ENCODE data around the gene CABP4.
"Not testable (repeated sequence)": the region's sequence is repeated elsewhere in the genome, so short reads cannot be mapped to it uniquely, and the experiment has no call there.

CABP4 gene

GRCh38 chr11:67453816-67454732 lies 1.1 kb upstream of the CABP4 start:
- Histone ChIP-seq H3K36me3 (ENCODE audit: control insufficient read depth, insufficient read depth, low read length) (no peaks in the 10 kb centered on the region), H3K9me3 (ENCODE audit: control insufficient read depth, insufficient read depth, low read length) (no peaks in the 10 kb centered on the region), H3K4me1 (ENCODE audit: control insufficient read depth, insufficient read depth, low read length) (no peaks in the 10 kb centered on the region), H3K27me3 (ENCODE audit: control insufficient read depth, insufficient read depth, low read length) (no peaks in the 10 kb centered on the region), H3K9ac (ENCODE audit: low read depth, low read length) (no peak overlapping the region), H3K4me3 (ENCODE audit: low read depth, low read length) (no peak overlapping the region)

- H3K4me3 ChIP-seq (ENCODE audit: low read depth, low read length): no peak overlapping the region
- no peaks in the 10 kb centered on the region for H3K9me3 ChIP-seq (ENCODE audit: control insufficient read depth, insufficient read depth, low read length)
- H3K9ac ChIP-seq (ENCODE audit: low read depth, low read length): no peak overlapping the region
- no peaks in the 10 kb centered on the region for H3K27me3 ChIP-seq (ENCODE audit: control insufficient read depth, insufficient read depth, low read length)
- no peaks in the 10 kb centered on the region for H3K36me3 ChIP-seq (ENCODE audit: control insufficient read depth, insufficient read depth, low read length)
- no peaks in the 10 kb centered on the region for H3K4me1 ChIP-seq (ENCODE audit: control insufficient read depth, insufficient read depth, low read length)
Measured at GRCh38 chr11:67456068-67456705, 1.0 kb downstream of the CABP4 start.

- H3K9ac ChIP-seq (ENCODE audit: low read depth, low read length): no peak overlapping the region
- no peaks in the 10 kb centered on the region for H3K9me3 ChIP-seq (ENCODE audit: control insufficient read depth, insufficient read depth, low read length)
- H3K36me3 ChIP-seq (ENCODE audit: control insufficient read depth, insufficient read depth, low read length): no peaks in the 10 kb centered on the region
- H3K4me3 ChIP-seq (ENCODE audit: low read depth, low read length): no peak overlapping the region
- no peaks in the 10 kb centered on the region for H3K27me3 ChIP-seq (ENCODE audit: control insufficient read depth, insufficient read depth, low read length)
- H3K4me1 ChIP-seq (ENCODE audit: control insufficient read depth, insufficient read depth, low read length): no peaks in the 10 kb centered on the region
Measured at GRCh38 chr11:67457453-67457852, 2.3 kb downstream of the CABP4 start.

- Histone ChIP-seq H3K4me3 (ENCODE audit: low read depth, low read length) (no peak overlapping the region), H3K36me3 (ENCODE audit: control insufficient read depth, insufficient read depth, low read length) (no peaks in the 10 kb centered on the region), H3K9ac (ENCODE audit: low read depth, low read length) (no peak overlapping the region), H3K4me1 (ENCODE audit: control insufficient read depth, insufficient read depth, low read length) (no peaks in the 10 kb centered on the region), H3K9me3 (ENCODE audit: control insufficient read depth, insufficient read depth, low read length) (no peaks in the 10 kb centered on the region), H3K27me3 (ENCODE audit: control insufficient read depth, insufficient read depth, low read length) (no peaks in the 10 kb centered on the region)
Measured at GRCh38 chr11:67458266-67458665, 3.1 kb downstream of the CABP4 start.

GRCh38 chr11:67463186-67463585 lies 8.0 kb downstream of the CABP4 start:
- Histone ChIP-seq H3K9ac (ENCODE audit: low read depth, low read length) (no peak overlapping the region), H3K9me3 (ENCODE audit: control insufficient read depth, insufficient read depth, low read length) (no peaks in the 10 kb centered on the region), H3K4me3 (ENCODE audit: low read depth, low read length) (no peak overlapping the region), H3K27me3 (ENCODE audit: control insufficient read depth, insufficient read depth, low read length) (no peaks in the 10 kb centered on the region), H3K4me1 (ENCODE audit: control insufficient read depth, insufficient read depth, low read length) (no peaks in the 10 kb centered on the region), H3K36me3 (ENCODE audit: control insufficient read depth, insufficient read depth, low read length) (no peaks in the 10 kb centered on the region)

GRCh38 chr11:67463680-67464410 lies 8.7 kb downstream of the CABP4 start:
- H3K4me1 ChIP-seq (ENCODE audit: control insufficient read depth, insufficient read depth, low read length): no peaks in the 10 kb centered on the region
- H3K4me3 ChIP-seq (ENCODE audit: low read depth, low read length): peak overlapping the region; percentile 43
- H3K9ac ChIP-seq (ENCODE audit: low read depth, low read length): no peak overlapping the region

GRCh38 chr11:67464411-67465188 lies 9.4 kb downstream of the CABP4 start:
- H3K36me3 ChIP-seq (ENCODE audit: control insufficient read depth, insufficient read depth, low read length): no peaks in the 10 kb centered on the region
- H3K27me3 ChIP-seq (ENCODE audit: control insufficient read depth, insufficient read depth, low read length): no peaks in the 10 kb centered on the region
- no peaks in the 10 kb centered on the region for H3K9me3 ChIP-seq (ENCODE audit: control insufficient read depth, insufficient read depth, low read length)
- H3K4me1 ChIP-seq (ENCODE audit: control insufficient read depth, insufficient read depth, low read length): no peaks in the 10 kb centered on the region
- peak overlapping the region; percentile 85 for H3K4me3 ChIP-seq (ENCODE audit: low read depth, low read length)
- H3K9ac ChIP-seq (ENCODE audit: low read depth, low read length): peak overlapping the region; percentile 70

More at GRCh38 chr11:67463680-67464410, 8.7 kb downstream of the CABP4 start:
- H3K9me3 ChIP-seq (ENCODE audit: control insufficient read depth, insufficient read depth, low read length): no peaks in the 10 kb centered on the region
- H3K27me3 ChIP-seq (ENCODE audit: control insufficient read depth, insufficient read depth, low read length): no peaks in the 10 kb centered on the region
- H3K36me3 ChIP-seq (ENCODE audit: control insufficient read depth, insufficient read depth, low read length): no peaks in the 10 kb centered on the region

- Histone ChIP-seq H3K4me1 (ENCODE audit: control insufficient read depth, insufficient read depth, low read length) (no peaks in the 10 kb centered on the region), H3K27me3 (ENCODE audit: control insufficient read depth, insufficient read depth, low read length) (no peaks in the 10 kb centered on the region), H3K36me3 (ENCODE audit: control insufficient read depth, insufficient read depth, low read length) (no peaks in the 10 kb centered on the region), H3K4me3 (ENCODE audit: low read depth, low read length) (peak overlapping the region; percentile 85), H3K9me3 (ENCODE audit: control insufficient read depth, insufficient read depth, low read length) (no peaks in the 10 kb centered on the region), H3K9ac (ENCODE audit: low read depth, low read length) (peak overlapping the region; percentile 70)
Measured at GRCh38 chr11:67465189-67465510, 10.0 kb downstream of the CABP4 start.

GRCh38 chr11:67465530-67465929 lies 10.4 kb downstream of the CABP4 start:
- H3K4me3 ChIP-seq (ENCODE audit: low read depth, low read length): peak overlapping the region; percentile 85
- H3K4me1 ChIP-seq (ENCODE audit: control insufficient read depth, insufficient read depth, low read length); H3K9me3 ChIP-seq (ENCODE audit: control insufficient read depth, insufficient read depth, low read length); H3K9ac ChIP-seq (ENCODE audit: low read depth, low read length); H3K36me3 ChIP-seq (ENCODE audit: control insufficient read depth, insufficient read depth, low read length); H3K27me3 ChIP-seq (ENCODE audit: control insufficient read depth, insufficient read depth, low read length): not testable (repeated sequence)

- Histone ChIP-seq H3K4me3 (ENCODE audit: low read depth, low read length) (no peak overlapping the region), H3K9me3 (ENCODE audit: control insufficient read depth, insufficient read depth, low read length) (no peaks in the 10 kb centered on the region), H3K4me1 (ENCODE audit: control insufficient read depth, insufficient read depth, low read length) (no peaks in the 10 kb centered on the region), H3K27me3 (ENCODE audit: control insufficient read depth, insufficient read depth, low read length) (no peaks in the 10 kb centered on the region), H3K36me3 (ENCODE audit: control insufficient read depth, insufficient read depth, low read length) (no peaks in the 10 kb centered on the region), H3K9ac (ENCODE audit: low read depth, low read length) (no peak overlapping the region)
Measured at GRCh38 chr11:67466367-67466766, 11.2 kb downstream of the CABP4 start.

All from iPS-15b (cell line).